ENCODE measurements around the gene PPIH. TPM values are rescaled to one million over a fixed set of nuclear protein-coding genes. Genes with fewer than 3 reads are reported as not detected.

The PPIH gene
- total RNA-seq (2022; extraction: Qiagen RNA extraction) = 55.2 to 67.9 TPM (median 60.7 TPM) in 5 replicates

DNA sequence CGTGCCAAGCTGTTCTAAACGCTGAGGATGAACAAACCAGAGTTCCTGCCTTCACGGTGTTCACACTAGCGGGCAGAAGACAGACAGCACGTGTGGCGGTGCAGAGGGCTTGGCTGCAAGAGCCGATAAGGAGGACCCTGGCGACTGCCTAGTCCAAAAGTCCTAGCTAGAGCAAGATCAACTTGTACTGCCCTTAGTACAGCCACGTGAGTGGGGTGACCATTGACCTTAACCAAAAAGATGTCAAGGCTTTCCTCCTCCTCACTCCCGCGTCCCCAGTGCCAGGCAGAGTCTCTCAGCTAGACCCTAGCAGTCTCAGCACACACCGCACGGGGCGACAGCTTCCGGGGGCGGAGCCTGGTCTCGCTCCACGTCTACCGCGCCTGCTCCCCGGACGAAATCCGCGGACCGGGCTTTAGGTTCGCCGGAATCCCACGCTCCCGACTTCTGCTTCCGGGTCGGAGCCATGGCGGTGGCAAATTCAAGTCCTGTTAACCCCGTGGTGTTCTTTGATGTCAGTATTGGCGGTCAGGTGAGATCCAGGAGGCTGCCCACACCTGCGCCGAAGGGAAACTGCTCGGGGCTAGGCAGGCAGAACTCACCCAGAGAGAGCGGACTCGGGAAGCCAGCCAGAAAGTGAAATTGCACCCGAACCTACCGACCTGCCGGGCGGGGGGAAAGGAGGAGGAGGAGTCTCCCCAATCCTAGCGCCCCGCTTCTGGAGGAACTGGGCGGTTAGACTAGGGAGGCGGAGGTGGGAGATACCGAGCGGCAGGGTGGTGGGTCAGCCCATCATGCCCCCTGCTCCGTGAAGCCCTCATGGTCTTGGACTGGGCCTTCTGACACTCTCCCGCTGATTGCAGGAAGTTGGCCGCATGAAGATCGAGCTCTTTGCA is at the start of gene PPIH:
Gene PPIH (plus strand): TSS at position 443 of the 896 bp plus-strand sequence. CDS start 24 bp downstream, at position 467.

DNA sequence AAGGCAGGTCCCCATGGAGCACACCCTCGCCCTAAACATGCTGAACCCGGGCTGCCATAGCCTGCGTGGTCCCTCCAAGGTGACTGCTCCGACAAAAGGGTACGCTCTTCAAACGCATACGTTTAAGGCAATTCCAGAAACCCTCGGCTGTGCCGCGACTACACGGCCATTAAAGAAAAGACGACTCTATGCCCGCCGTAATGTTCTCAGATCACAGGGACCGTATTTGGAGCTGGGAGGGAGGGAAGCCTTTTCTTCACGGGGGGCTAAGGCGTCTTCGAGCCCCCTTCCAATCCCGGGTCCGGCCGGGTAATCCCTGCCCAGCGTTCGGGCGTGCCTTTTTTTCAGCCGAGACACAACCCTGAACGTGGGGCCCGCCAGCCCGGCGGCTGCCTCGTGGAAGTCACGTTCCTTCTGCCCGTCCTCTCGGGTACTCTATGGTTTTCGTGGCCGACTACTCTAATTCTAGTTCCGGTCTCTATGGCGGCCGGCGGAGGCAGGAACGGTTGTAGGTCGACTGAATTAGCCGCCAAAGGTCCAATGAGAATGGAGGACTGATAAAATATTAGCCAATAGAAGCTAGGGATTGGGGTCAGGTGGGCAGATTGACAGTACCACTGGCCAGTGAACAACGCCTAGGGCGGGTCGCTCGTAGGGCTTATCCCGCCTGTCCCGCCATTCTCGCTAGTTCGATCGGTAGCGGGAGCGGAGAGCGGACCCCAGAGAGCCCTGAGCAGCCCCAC is 23.7 kb downstream of the PPIH start, which contains the start of gene YBX1:
Gene YBX1 (plus strand): TSS at position 678 of the 743 bp plus-strand sequence. CDS start 148 bp downstream, outside the sequence.

Other genes starting within 250 kb of the PPIH start
- gene ZMYND12, start 202.4 kb upstream of the PPIH start, total RNA-seq (2022; extraction: Qiagen RNA extraction) = 0.34 to 0.58 TPM (median 0.39 TPM) in 5 replicates
- gene PPCS, start 201.9 kb upstream of the PPIH start, total RNA-seq (2022; extraction: Qiagen RNA extraction) = 34.4 to 39.2 TPM (median 36.5 TPM) in 5 replicates
- gene CCDC30, start 195.1 kb upstream of the PPIH start, total RNA-seq (2022; extraction: Qiagen RNA extraction) = 0.39 to 0.68 TPM (median 0.59 TPM) in 5 replicates
- 718 to 754 TPM (median 733 TPM) in 5 replicates for gene YBX1, start 24.0 kb downstream of the PPIH start, total RNA-seq (2022; extraction: Qiagen RNA extraction)
- not detected in 5 replicates for gene CLDN19, start 81.8 kb downstream of the PPIH start, total RNA-seq (2022; extraction: Qiagen RNA extraction)
- 28.8 to 34.7 TPM (median 32.9 TPM) in 5 replicates for gene P3H1, start 108.6 kb downstream of the PPIH start, total RNA-seq (2022; extraction: Qiagen RNA extraction)
- 2.3 to 4.5 TPM (median 3.6 TPM) in 5 replicates for gene C1orf50, start 108.8 kb downstream of the PPIH start, total RNA-seq (2022; extraction: Qiagen RNA extraction)
- gene TMEM269, start 126.6 kb downstream of the PPIH start, total RNA-seq (2022; extraction: Qiagen RNA extraction) = 0.06 to 0.16 TPM (median 0.08 TPM) in 5 replicates
- 3.4 to 3.7 TPM (median 3.7 TPM) in 5 replicates for gene ERMAP, start 158.7 kb downstream of the PPIH start, total RNA-seq (2022; extraction: Qiagen RNA extraction)
- gene SVBP, start 159.0 kb downstream of the PPIH start, total RNA-seq (2022; extraction: Qiagen RNA extraction) = 13.2 to 15.1 TPM (median 14.8 TPM) in 5 replicates
- gene ZNF691, start 188.2 kb downstream of the PPIH start, total RNA-seq (2022; extraction: Qiagen RNA extraction) = 5.1 to 7.2 TPM (median 6.7 TPM) in 5 replicates

Data from A549 treated with CORT108297 at 1 μM for 4 hours (cell line).